SK-N-SH treated with all-trans-retinoic acid at 6 μM for 48 hours (cell line): ENCODE results near the gene TBL1XR1.
A peak's percentile ranks its signal among the peaks of the same experiment; 100 is the strongest.

Experiments used
- ATAC-seq: fragments of 200-7000 bp; cut with Tn5 transposase; 3 replicates; pipeline ENCODE4 v1.9.1; 2020; ENCODE audit warnings: mild to moderate bottlenecking, moderate library complexity
- ARNTL ChIP-seq: fragments of 450-650 bp; formaldehyde crosslinking; IDR thresholded peaks from 2 replicates; pipeline ENCODE4 v1.5.0; 2020; ENCODE audit warnings: low read depth, mild to moderate bottlenecking, moderate library complexity, borderline replicate concordance
- BACH2 ChIP-seq: fragments of 250-450 bp; sonication (Bioruptor Pico); IDR thresholded peaks from 2 replicates; pipeline ENCODE4 v1.9.0; 2021; ENCODE audit warnings: mild to moderate bottlenecking, borderline replicate concordance
- CREB5 ChIP-seq: fragments of 250-450 bp; sonication (Bioruptor Pico); IDR thresholded peaks from 2 replicates; pipeline ENCODE4 v1.5.1; 2020; ENCODE audit warnings: low read depth, mild to moderate bottlenecking, moderate library complexity
- CSDC2 ChIP-seq: fragments of 250-450 bp; sonication (Bioruptor Pico); IDR thresholded peaks from 2 replicates; pipeline ENCODE4 v1.5.0; 2020; ENCODE audit warnings: mild to moderate bottlenecking, moderate library complexity
- CSRNP3 ChIP-seq: fragments of 250-450 bp; sonication (Bioruptor Pico); IDR thresholded peaks from 2 replicates; pipeline ENCODE4 v1.5.1; 2021; ENCODE audit warnings: mild to moderate bottlenecking, moderate library complexity
- ESRRG ChIP-seq: fragments of 250-450 bp; sonication (Bioruptor Pico); IDR thresholded peaks from 2 replicates; pipeline ENCODE4 v1.6.1; 2021; ENCODE audit warnings: mild to moderate bottlenecking
- GLIS3 ChIP-seq: fragments of 250-450 bp; sonication (Bioruptor Pico); IDR thresholded peaks from 2 replicates; pipeline ENCODE4 v1.5.0; 2020; ENCODE audit warnings: mild to moderate bottlenecking, moderate library complexity
- OSR1 ChIP-seq: fragments of 250-450 bp; sonication (Bioruptor Pico); IDR thresholded peaks from 2 replicates; pipeline ENCODE4 v1.8.0; 2022; ENCODE audit warnings: moderate library complexity, mild to moderate bottlenecking, inconsistent platforms
- POU6F1 ChIP-seq: fragments of 250-450 bp; sonication (Bioruptor Pico); IDR thresholded peaks from 2 replicates; pipeline ENCODE4 v1.8.0; 2021; ENCODE audit warnings: low read depth, mild to moderate bottlenecking, moderate library complexity, borderline replicate concordance
- PPARA ChIP-seq: fragments of 250-450 bp; sonication (Bioruptor Pico); IDR thresholded peaks from 2 replicates; pipeline ENCODE4 v1.5.0; 2020; ENCODE audit warnings: mild to moderate bottlenecking, borderline replicate concordance
- RARB ChIP-seq: fragments of 250-450 bp; sonication (Bioruptor Pico); IDR thresholded peaks from 2 replicates; pipeline ENCODE4 v1.8.0; 2021; ENCODE audit warnings: mild to moderate bottlenecking, moderate library complexity
- SNAI2 ChIP-seq: fragments of 250-450 bp; sonication (Bioruptor Pico); IDR thresholded peaks from 2 replicates; pipeline ENCODE4 v1.5.0; 2020; ENCODE audit warnings: mild to moderate bottlenecking, moderate library complexity
- TCF4 ChIP-seq: fragments of 250-450 bp; sonication (Bioruptor Pico); IDR thresholded peaks from 2 replicates; pipeline ENCODE4 v1.8.0; 2021; ENCODE audit warnings: mild to moderate bottlenecking, moderate library complexity, borderline replicate concordance
- TSHZ2 ChIP-seq: fragments of 250-450 bp; sonication (Bioruptor Pico); IDR thresholded peaks from 2 replicates; pipeline ENCODE4 v1.5.0; 2020; ENCODE audit warnings: mild to moderate bottlenecking, moderate library complexity
- ZFP3 ChIP-seq: fragments of 250-450 bp; sonication (Bioruptor Pico); IDR thresholded peaks from 2 replicates; pipeline ENCODE4 v1.5.0; 2020; ENCODE audit warnings: mild to moderate bottlenecking, moderate library complexity
- ZNF565 ChIP-seq: fragments of 450-650 bp; formaldehyde crosslinking; conservative IDR thresholded peaks from 2 replicates; pipeline ENCODE4 v1.5.0; 2020; ENCODE audit warnings: low read depth, mild to moderate bottlenecking, moderate library complexity

TBL1XR1 gene

GRCh38 chr3:177041730-177042551 lies 155.3 kb downstream of the TBL1XR1 start:
- TF ChIP-seq ZNF565 (no peak), BACH2 (CRISPR knock-in tag) (no peak), CREB5 (CRISPR knock-in tag) (no peak), PPARA (CRISPR knock-in tag) (no peak), GLIS3 (CRISPR knock-in tag) (no peak), ESRRG (CRISPR knock-in tag) (no peak), POU6F1 (CRISPR knock-in tag) (no peak), ARNTL (CRISPR knock-in tag) (no peak), SNAI2 (CRISPR knock-in tag) (no peak)
- ATAC-seq: no peak; the same call in 2 of the 3 replicates

GRCh38 chr3:177041021-177041729 lies 156.1 kb downstream of the TBL1XR1 start:
- no peak for TF ChIP-seq CSRNP3
- ATAC-seq: peak; percentile 57

- no peak for ATAC-seq
- TF ChIP-seq ARNTL (CRISPR knock-in tag) (no peak), BACH2 (CRISPR knock-in tag) (no peak), SNAI2 (CRISPR knock-in tag) (no peak), ESRRG (CRISPR knock-in tag) (no peak), TCF4 (no peak), POU6F1 (CRISPR knock-in tag) (no peak), ZFP3 (no peak), ZNF565 (no peak), GLIS3 (CRISPR knock-in tag) (no peak), CSDC2 (no peak), CREB5 (CRISPR knock-in tag) (no peak), RARB (CRISPR knock-in tag) (no peak), OSR1 (CRISPR knock-in tag) (no peak), TSHZ2 (no peak)
Observed at GRCh38 chr3:177039490-177040274, 157.6 kb downstream of the TBL1XR1 start.
